GM19463 (cell line): Measurements from ENCODE around the gene ERO1B.
"Not testable (repeated sequence)": the region's sequence is repeated elsewhere in the genome, so short reads cannot be mapped to it uniquely, and the experiment has no call there.

ENCODE experiments used
- ATAC-seq: cut with Tn5 transposase; IDR thresholded peaks from one replicate; pipeline ENCODE4 v1.9.1; 2021; ENCODE audit warnings: mild to moderate bottlenecking, moderate library complexity; ENCODE audit not compliant: unreplicated experiment

The ERO1B gene

GRCh38 chr1:236193184-236193583 lies 88.6 kb downstream of the ERO1B start:
- ATAC-seq: no peak

GRCh38 chr1:236188084-236188483 lies 93.7 kb downstream of the ERO1B start:
- ATAC-seq: not testable (repeated sequence)

- ATAC-seq: not testable (repeated sequence)
These were observed 95.3 kb downstream of the ERO1B start for GRCh38 chr1:236186471-236186870.

- ATAC-seq: no peak
These were observed 96.1 kb downstream of the ERO1B start for GRCh38 chr1:236185687-236186086.

GRCh38 chr1:236181059-236181458 lies 100.7 kb downstream of the ERO1B start:
- ATAC-seq: no peak

- ATAC-seq: no peak
These were observed 102.1 kb downstream of the ERO1B start for GRCh38 chr1:236179634-236180033.

GRCh38 chr1:236176337-236177336 lies 105.1 kb downstream of the ERO1B start:
- ATAC-seq: no peak

- ATAC-seq: peak; percentile 77
These were observed 106.0 kb downstream of the ERO1B start for GRCh38 chr1:236175642-236176336.

GRCh38 chr1:236173174-236173767 lies 108.5 kb downstream of the ERO1B start:
- no peak for ATAC-seq

GRCh38 chr1:236172041-236172579 lies 109.6 kb downstream of the ERO1B start:
- ATAC-seq: no peak

GRCh38 chr1:236168716-236169429 lies 112.9 kb downstream of the ERO1B start:
- no peak for ATAC-seq

GRCh38 chr1:236167578-236167977 lies 114.2 kb downstream of the ERO1B start:
- ATAC-seq: no peak

GRCh38 chr1:236167154-236167553 lies 114.6 kb downstream of the ERO1B start:
- no peak for ATAC-seq

- no peak for ATAC-seq
These were observed 115.7 kb downstream of the ERO1B start for GRCh38 chr1:236166041-236166440.
